ENCODE results near the gene LSM2.

DNA sequence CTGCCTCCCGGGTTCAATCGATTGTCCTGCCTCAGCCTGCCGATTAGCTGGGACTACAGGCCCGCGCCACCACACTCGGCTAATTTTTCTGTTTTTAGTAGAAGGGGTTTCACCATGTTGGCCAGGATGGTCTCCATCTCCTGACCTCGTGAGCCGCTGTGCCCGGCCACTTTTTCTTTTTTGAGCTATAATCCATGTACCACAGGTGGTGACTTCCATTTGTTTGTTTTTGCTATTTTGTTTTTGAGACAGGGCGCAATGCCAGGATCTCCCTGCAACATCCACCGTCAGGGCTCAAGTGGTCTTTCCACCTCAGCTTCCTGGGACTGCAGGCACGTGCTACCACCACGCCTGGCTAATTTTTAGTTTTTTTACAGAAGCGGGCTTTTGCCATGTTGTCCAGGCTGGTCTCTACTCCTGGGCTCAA, 29.3 kb upstream of the LSM2 start:
- TF ChIP-seq, protein P1, sequence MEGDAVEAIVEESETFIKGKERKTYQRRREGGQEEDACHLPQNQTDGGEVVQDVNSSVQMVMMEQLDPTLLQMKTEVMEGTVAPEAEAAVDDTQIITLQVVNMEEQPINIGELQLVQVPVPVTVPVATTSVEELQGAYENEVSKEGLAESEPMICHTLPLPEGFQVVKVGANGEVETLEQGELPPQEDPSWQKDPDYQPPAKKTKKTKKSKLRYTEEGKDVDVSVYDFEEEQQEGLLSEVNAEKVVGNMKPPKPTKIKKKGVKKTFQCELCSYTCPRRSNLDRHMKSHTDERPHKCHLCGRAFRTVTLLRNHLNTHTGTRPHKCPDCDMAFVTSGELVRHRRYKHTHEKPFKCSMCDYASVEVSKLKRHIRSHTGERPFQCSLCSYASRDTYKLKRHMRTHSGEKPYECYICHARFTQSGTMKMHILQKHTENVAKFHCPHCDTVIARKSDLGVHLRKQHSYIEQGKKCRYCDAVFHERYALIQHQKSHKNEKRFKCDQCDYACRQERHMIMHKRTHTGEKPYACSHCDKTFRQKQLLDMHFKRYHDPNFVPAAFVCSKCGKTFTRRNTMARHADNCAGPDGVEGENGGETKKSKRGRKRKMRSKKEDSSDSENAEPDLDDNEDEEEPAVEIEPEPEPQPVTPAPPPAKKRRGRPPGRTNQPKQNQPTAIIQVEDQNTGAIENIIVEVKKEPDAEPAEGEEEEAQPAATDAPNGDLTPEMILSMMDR (conservative IDR thresholded peaks at IDR 0.05; ENCODE audit: low read length) = no peak
- TF ChIP-seq EZH2phosphoT487 (IDR thresholded peaks at IDR 0.05; ENCODE audit: borderline replicate concordance, low read depth, low read length) = no peak
